GM12878 (cell line): Measurements from ENCODE around the gene PTBP3. TPM values are rescaled to one million over a fixed set of nuclear protein-coding genes. Genes with fewer than 3 reads are reported as not detected.

ENCODE experiments used
- ATAC-seq: fragments of 200-7000 bp; cut with Tn5 transposase; 3 replicates; pipeline ENCODE4 v1.9.1; 2020; ENCODE audit warnings: mild to moderate bottlenecking, moderate library complexity
- BruUV-seq: library from RNA; stranded (reverse); fragments of 400-500 nt; replicated peaks from 2 replicates; lab custom pipeline; 2021; lab: Mats Ljungman, UMichigan
- CTCF ChIA-PET: fragments of 300-600 bp; sonication (Branson Sonifier 250); formaldehyde crosslinking; extraction: SDS; loops from one replicate; lab custom pipeline; 2021; ENCODE audit warnings: inconsistent platforms; lab: Yijun Ruan, JAX
- POLR2A ChIA-PET: fragments of 350-600 bp; formaldehyde crosslinking; extraction: SDS; loops from one replicate; lab custom pipeline; 2021; ENCODE audit warnings: inconsistent platforms; lab: Charles Lee
- RAD21 ChIA-PET: fragments of 300-600 bp; sonication (Branson Sonifier 250); formaldehyde crosslinking; loops from one replicate; lab custom pipeline; 2023; ENCODE audit warnings: antibody characterized with exemption; ENCODE audit not compliant: unreplicated experiment; lab: Charles Lee
- SMC1A ChIA-PET: fragments of 300-600 bp; sonication (Branson Sonifier 250); formaldehyde crosslinking; loops from one replicate; lab custom pipeline; 2023; ENCODE audit not compliant: unreplicated experiment, uncharacterized antibody; lab: Charles Lee
- DNase-seq: peaks from one replicate; pipeline ENCODE4 v3.0.0-alpha.2; 2011; ENCODE audit warnings: low read depth, low spot score
- FAIRE-seq: peaks from 3 replicates; lab custom pipeline; 2011; peaks lifted over from hg19 to GRCh38; lab: Jason Lieb, UNC
- H2AFZ ChIP-seq: 2 replicates; pipeline ENCODE4 v1.6.0; 2011; ENCODE audit warnings: low read depth, low read length, control low read depth; ENCODE audit not compliant: control insufficient read depth
- H3K27ac ChIP-seq: 2 replicates; pipeline ENCODE4 v1.5.1; 2011; ENCODE audit warnings: control low read depth; ENCODE audit not compliant: control insufficient read depth, insufficient read depth
- H3K27me3 ChIP-seq, 2 experiments: replicated peaks in 1 of 2; 2 replicates each; pipeline versions ENCODE4 v1.6.0 to v1.6.1; 2011; ENCODE audit warnings: low read length in 1 of 2; ENCODE audit not compliant: control insufficient read depth in 2 of 2, insufficient read depth in 2 of 2
- H3K36me3 ChIP-seq, 2 experiments: 2 replicates each; pipeline ENCODE4 v1.5.1; 2011; ENCODE audit warnings: low read length in 1 of 2; ENCODE audit not compliant: control insufficient read depth in 2 of 2, insufficient read depth in 2 of 2
- H3K4me1 ChIP-seq: 2 replicates; pipeline ENCODE4 v1.6.1; 2011; ENCODE audit warnings: mild to moderate bottlenecking, low read length, moderate library complexity, mixed read lengths; ENCODE audit not compliant: control insufficient read depth, insufficient read depth
- H3K4me2 ChIP-seq: 2 replicates; pipeline ENCODE4 v1.6.0; 2011; ENCODE audit warnings: control low read depth; ENCODE audit not compliant: control insufficient read depth, insufficient read depth
- H3K4me3 ChIP-seq: fragments of 200-600 bp; sonication (generic); 2 replicates; pipeline ENCODE4 v1.5.1; 2016
- H3K79me2 ChIP-seq: 2 replicates; pipeline ENCODE4 v1.6.0; 2011; ENCODE audit warnings: low read length; ENCODE audit not compliant: control insufficient read depth, insufficient read depth
- H3K9ac ChIP-seq: 2 replicates; pipeline ENCODE4 v1.8.0; 2011; ENCODE audit warnings: low read length, control low read depth, mixed read lengths; ENCODE audit not compliant: control insufficient read depth, insufficient read depth
- H3K9me3 ChIP-seq: replicated peaks from 3 replicates; pipeline ENCODE4 v1.5.1; 2011; ENCODE audit warnings: mild to moderate bottlenecking, low read length; ENCODE audit not compliant: control insufficient read depth, insufficient read depth
- H4K20me1 ChIP-seq: 2 replicates; pipeline ENCODE4 v1.6.0; 2011; ENCODE audit not compliant: control insufficient read depth, insufficient read depth
- BACH1 ChIP-seq: fragments of 450-650 bp; IDR thresholded peaks from 2 replicates; pipeline ENCODE4 v1.6.1; 2017; ENCODE audit warnings: mild to moderate bottlenecking, borderline replicate concordance
- BMI1 ChIP-seq: fragments of 450-650 bp; IDR thresholded peaks from 2 replicates; pipeline ENCODE4 v1.6.1; 2016; ENCODE audit warnings: mild to moderate bottlenecking, moderate library complexity, borderline replicate concordance
- BRCA1 ChIP-seq: IDR thresholded peaks from 2 replicates; pipeline ENCODE4 v1.6.1; 2011; ENCODE audit warnings: low read depth, low read length, improper control_type of control experiment
- CREM ChIP-seq: IDR thresholded peaks from 2 replicates; pipeline ENCODE4 v1.6.1; 2014; ENCODE audit warnings: antibody characterized with exemption, low read depth
- GATAD2B ChIP-seq: fragments of 450-650 bp; conservative IDR thresholded peaks from 2 replicates; pipeline ENCODE4 v1.6.1; 2017; ENCODE audit warnings: low read depth, mild to moderate bottlenecking, moderate library complexity
- HDAC2 ChIP-seq: fragments of 200-600 bp; sonication (generic); IDR thresholded peaks from 2 replicates; pipeline ENCODE4 v1.6.1; 2017
- MAX ChIP-seq: IDR thresholded peaks from 2 replicates; pipeline ENCODE4 v1.6.1; 2012; ENCODE audit warnings: low read depth, low read length, improper control_type of control experiment
- RFX5 ChIP-seq: IDR thresholded peaks from 2 replicates; pipeline ENCODE4 v1.6.1; 2011; ENCODE audit warnings: low read depth, low read length, improper control_type of control experiment
- SMC3 ChIP-seq: IDR thresholded peaks from 2 replicates; pipeline ENCODE4 v1.6.1; 2011; ENCODE audit warnings: low read length, improper control_type of control experiment, borderline replicate concordance
- ZBTB11 ChIP-seq: fragments of 450-650 bp; formaldehyde crosslinking; IDR thresholded peaks from 2 replicates; pipeline ENCODE4 v1.5.0; 2022; ENCODE audit warnings: mild to moderate bottlenecking, missing genetic modification characterization
- WGBS: methylation state at CpG from one replicate; pipeline ENCODE4 v1.1.6; 2016; ENCODE audit warnings: low lambda C conversion rate; ENCODE audit not compliant: insufficient replicate concordance, insufficient coverage; ENCODE audit errors: missing lambda C conversion rate; 5-methylcytosine and 5-hydroxymethylcytosine counted together
- in situ Hi-C: fragments of 300-500 bp; cut with MboI; formaldehyde crosslinking; loops from 9 replicates; pipeline ENCODE4 v1.14.3; 2018; ENCODE audit warnings: mixed read lengths
- intact Hi-C: fragments of 100-400 bp; cut with micrococcal nuclease; formaldehyde crosslinking; loops from one replicate; pipeline ENCODE4 v1.14.2; 2022; ENCODE audit not compliant: unreplicated experiment
- polyA plus RNA-seq, 11 experiments: library from polyadenylated mRNA; depleted of rRNA in 4 of 11; unstranded in 6 of 11; stranded (reverse) in 5 of 11; fragments of >200 nt; fragmentation: Nextera tagmentation in 4 of 11; fragmentation: Illumina TruSeq in 1 of 11; extraction: Ambion mirVana in 4 of 11; extraction: Trizol in 1 of 11; gene quantifications; 1 replicate in 1 of 11; 2 replicates in 10 of 11; pipeline versions ENCODE4 v1.2.1 to v1.2.3, GENCODE V29; 2011 to 2016; ENCODE audit warnings: inconsistent platforms in 2 of 11, missing spikeins in 2 of 11, low read depth in 1 of 11
- total RNA-seq, 4 experiments: library from RNA; depleted of rRNA in 3 of 4; stranded (reverse); fragments of >200 nt in 3 of 4; fragmentation: Illumina TruSeq in 1 of 4; extraction: Trizol in 1 of 4; gene quantifications; 2 replicates each; pipeline versions ENCODE4 v1.2.1 to v1.2.3, GENCODE V29; 2013 to 2021

The PTBP3 gene
- total and polyA plus RNA-seq, 10 of the 15 experiments (the other 5 are each of a cell fraction or from before 2014, with no cell fraction given) = 12.5 to 104 (median 52.7) TPM

- TF ChIP-seq HDAC2 (no peak), CREM (no peak)
Measured at GRCh38 chr9:112234779-112235178, 98.6 kb downstream of the PTBP3 start (continued).

GRCh38 chr9:112233769-112234168, 99.7 kb downstream of the PTBP3 start:
- WGBS = 100% methylated on average over 1 of the region's 1 CpG
- ChIA-PET RAD21 (no interaction called here), CTCF (interaction anchor here (0.6 to 1.5 kb wide), 3 partner anchors 8 to 400 kb away, joined by 3 to 4 read pairs (median 4); no protein-coding TSS in a partner anchor), POLR2A (interaction anchor here (0.9 to 1.4 kb wide), 2 partner anchors 9 to 11 kb away, joined by 3 read pairs; no protein-coding TSS in a partner anchor), SMC1A (interaction anchor here (0.7 to 1.7 kb wide), 5 partner anchors 8 to 126 kb away, joined by 3 to 5 read pairs (median 3); no protein-coding TSS in a partner anchor)
- peaks cover 0 to 7% of the 10 kb centered on the region in 2 experiments; a peak in 1 of 4 replicates for H3K36me3 ChIP-seq
- intact Hi-C loops (no loop called here), in situ Hi-C loops (no loop called here)
- H4K20me1 ChIP-seq = no peaks in the 10 kb centered on the region
- no peak overlapping the region for H3K4me3 ChIP-seq
- H3K79me2 ChIP-seq = no peaks in the 10 kb centered on the region
- ATAC-seq (no peak), DNase-seq (no peak), FAIRE-seq (no peak)
- H3K27ac ChIP-seq = no peak overlapping the region
- H3K4me1 ChIP-seq = no peaks in the 10 kb centered on the region
- H3K27me3 ChIP-seq = no peaks in the 10 kb centered on the region
- no TSS peak for BruUV-seq
- no peak overlapping the region for H3K9ac ChIP-seq
- no peaks in the 10 kb centered on the region; the same call in 2 of the 3 replicates for H3K9me3 ChIP-seq
- no peak overlapping the region for H3K4me2 ChIP-seq
- TF ChIP-seq BRCA1 (no peak), RFX5 (no peak), BMI1 (no peak), GATAD2B (no peak), ZBTB11 (no peak), SMC3 (no peak), MAX (no peak), BACH1 (no peak)
- H2AFZ ChIP-seq = no peak overlapping the region
